ENCODE measurements around the gene PCK2.

The PCK2 gene

GRCh38 chr14:24110060-24110459 is 15.9 kb downstream of the PCK2 start:
- DNase-seq (ENCODE audit: low read depth, low spot score) = no peak
- H3K4me3 ChIP-seq (ENCODE audit: low read length) = no peak overlapping the region

DNA sequence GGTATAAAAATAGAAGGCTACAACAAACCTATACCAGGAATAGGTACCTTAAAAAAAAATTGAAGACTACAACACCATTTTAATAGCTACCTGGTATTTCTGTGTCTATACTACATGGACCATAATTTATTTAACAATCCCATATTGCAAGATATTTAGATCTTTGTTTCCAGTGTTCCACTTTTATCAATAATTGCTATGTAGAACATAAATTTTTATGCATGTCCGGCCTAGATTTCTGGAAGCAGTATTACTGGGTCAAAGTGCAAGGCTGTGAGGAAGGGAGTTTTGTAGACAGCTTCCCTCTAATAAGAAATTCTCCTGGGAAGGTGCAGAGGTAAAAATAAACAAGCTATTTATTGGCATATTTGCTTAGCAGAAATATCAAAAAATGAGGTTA is 16.4 kb downstream of the PCK2 start:
- no peak for DNase-seq (ENCODE audit: low read depth, low spot score)
- H3K4me3 ChIP-seq (ENCODE audit: low read length) = no peak overlapping the region

DNA sequence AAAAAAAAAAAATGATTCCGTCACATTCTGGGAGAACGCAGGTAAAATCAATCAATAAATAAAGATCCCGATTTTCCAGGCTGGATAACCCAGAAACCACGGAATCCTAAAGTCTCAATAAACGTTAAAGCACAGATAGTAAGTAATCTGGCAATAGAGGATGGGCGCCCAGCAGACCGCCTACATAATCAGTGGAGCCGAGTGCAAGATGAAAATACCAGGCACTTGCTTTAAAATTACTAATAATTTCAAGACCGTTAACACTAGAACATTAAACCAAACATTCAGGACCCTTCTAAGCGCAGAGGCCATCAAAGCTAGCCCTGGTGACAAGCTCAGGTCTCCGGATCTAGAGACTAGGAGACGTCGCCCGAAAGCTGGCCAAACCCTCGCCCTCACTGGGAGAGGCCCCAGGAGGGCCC is 19.3 kb downstream of the PCK2 start:
- peak overlapping the region; percentile 60 for H3K4me3 ChIP-seq (ENCODE audit: low read length)
- DNase-seq (ENCODE audit: low read depth, low spot score) = no peak

DNA sequence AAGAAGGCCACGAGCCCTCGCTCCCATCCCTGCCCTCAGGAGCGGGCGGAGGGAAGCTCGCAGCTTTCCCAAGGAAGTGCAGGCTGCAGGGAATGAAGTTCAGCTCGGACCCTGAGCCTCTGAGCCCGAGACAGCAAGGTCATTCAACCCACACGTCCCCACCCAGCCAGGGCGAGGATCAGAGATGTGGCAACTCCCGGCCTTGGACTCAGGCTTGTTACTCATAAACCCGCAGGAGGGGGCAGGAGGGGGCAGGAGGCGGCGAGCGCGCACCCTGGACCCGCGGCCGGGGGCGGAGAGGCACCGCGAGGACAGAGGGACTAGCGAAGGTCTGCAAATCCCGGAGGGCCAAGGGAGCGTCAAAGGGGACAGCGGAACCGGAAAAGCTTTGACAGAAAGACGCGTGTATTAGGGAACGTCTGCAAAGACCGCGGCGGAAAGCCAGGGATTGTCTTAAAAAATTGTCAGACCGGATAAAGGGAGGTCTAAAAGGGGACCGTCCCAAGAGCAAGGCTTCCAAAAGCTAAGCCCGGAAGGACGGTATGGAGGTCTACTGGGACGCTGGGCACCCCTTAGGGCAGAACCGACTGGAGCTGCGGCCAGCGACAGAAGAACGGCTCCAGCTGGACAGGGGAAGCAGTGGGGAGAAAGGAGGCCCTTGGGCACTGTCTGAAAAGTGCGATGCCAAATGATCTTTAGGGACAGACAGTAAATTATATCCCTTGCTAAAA is 19.9 kb downstream of the PCK2 start:
- H3K4me3 ChIP-seq (ENCODE audit: low read length) = peak overlapping the region; percentile 60
- DNase-seq (ENCODE audit: low read depth, low spot score) = peak; percentile 88

GRCh38 chr14:24114532-24115421 is 20.7 kb downstream of the PCK2 start, which contains the start of the genes DCAF11 and NRL:
Gene DCAF11 (plus strand): TSS chr14:24114777. CDS start chr14:24115595, 818 bp downstream.
Gene NRL (minus strand): TSS chr14:24114949. CDS start chr14:24082848, 32,101 bp downstream.
- H3K4me3 ChIP-seq (ENCODE audit: low read length) = peak within 1 kb of the TSS; percentile 60
- peak; percentile 100 for DNase-seq (ENCODE audit: low read depth, low spot score)

- peak overlapping the region; percentile 60 for H3K4me3 ChIP-seq (ENCODE audit: low read length)
- no peak for DNase-seq (ENCODE audit: low read depth, low spot score)
These were observed 21.5 kb downstream of the PCK2 start for GRCh38 chr14:24115422-24116127.

GRCh38 chr14:24116128-24116814 is 22.2 kb downstream of the PCK2 start:
- no peak overlapping the region; the same call in 1 of the 2 replicates for H3K4me3 ChIP-seq (ENCODE audit: low read length)
- DNase-seq (ENCODE audit: low read depth, low spot score) = no peak

- no peak for DNase-seq (ENCODE audit: low read depth, low spot score)
- no peak overlapping the region for H3K4me3 ChIP-seq (ENCODE audit: low read length)
These were observed 23.1 kb downstream of the PCK2 start for GRCh38 chr14:24117179-24117578.

DNA sequence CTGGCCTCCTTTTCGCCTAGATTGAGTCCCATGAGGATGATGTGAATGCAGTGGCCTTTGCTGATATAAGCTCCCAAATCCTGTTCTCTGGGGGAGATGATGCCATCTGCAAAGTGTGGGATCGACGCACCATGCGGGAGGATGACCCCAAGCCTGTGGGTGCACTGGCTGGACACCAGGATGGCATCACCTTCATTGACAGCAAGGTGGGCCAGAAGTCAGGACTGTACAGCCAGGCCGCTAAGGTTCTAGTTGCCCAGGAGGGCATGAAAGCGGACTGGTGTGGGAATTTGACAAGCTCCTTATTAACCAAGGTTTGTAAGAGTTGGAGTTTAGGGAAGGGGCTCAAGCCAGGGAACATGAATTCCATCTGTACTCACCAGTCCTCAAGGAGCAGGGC is 25.6 kb downstream of the PCK2 start:
- DNase-seq (ENCODE audit: low read depth, low spot score) = no peak

DNA sequence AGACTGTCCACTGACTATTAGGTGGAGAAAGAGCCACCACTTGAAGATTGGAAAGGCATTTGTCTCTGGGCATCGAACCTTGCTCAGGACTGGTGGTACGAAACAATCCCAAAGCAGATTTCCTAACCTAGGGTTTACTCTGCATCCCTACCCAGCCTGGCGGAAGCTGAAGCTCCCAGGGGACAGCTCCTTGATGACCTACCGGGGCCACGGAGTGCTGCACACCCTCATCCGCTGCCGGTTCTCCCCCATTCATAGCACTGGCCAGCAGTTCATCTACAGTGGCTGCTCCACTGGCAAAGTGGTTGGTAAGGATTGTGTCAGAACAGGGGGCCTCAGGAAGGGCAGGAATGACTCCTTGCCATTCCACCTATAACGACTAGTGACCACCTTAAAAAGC is 27.1 kb downstream of the PCK2 start:
- DNase-seq (ENCODE audit: low read depth, low spot score) = no peak
- no peak overlapping the region for H3K4me3 ChIP-seq (ENCODE audit: low read length)

More for the DNA sequence above, 25.6 kb downstream of the PCK2 start:
- no peak overlapping the region for H3K4me3 ChIP-seq (ENCODE audit: low read length)

- no peak for DNase-seq (ENCODE audit: low read depth, low spot score)
- no peak overlapping the region for H3K4me3 ChIP-seq (ENCODE audit: low read length)
These were observed 28.3 kb downstream of the PCK2 start for GRCh38 chr14:24122416-24122815.

DNA sequence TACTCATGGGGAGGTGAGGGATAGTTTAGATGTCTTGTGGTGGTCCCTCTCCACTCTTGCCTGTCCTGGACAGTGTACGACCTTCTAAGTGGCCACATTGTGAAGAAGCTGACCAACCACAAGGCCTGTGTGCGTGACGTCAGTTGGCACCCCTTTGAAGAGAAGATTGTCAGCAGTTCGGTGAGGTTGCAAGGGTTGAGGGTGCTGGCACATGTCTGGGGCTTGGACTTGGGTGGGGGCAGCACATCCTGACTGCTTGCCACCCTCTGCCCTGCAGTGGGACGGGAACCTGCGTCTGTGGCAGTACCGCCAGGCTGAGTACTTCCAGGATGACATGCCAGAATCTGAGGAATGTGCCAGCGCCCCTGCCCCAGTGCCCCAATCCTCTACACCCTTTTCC is 28.8 kb downstream of the PCK2 start:
- no peak for DNase-seq (ENCODE audit: low read depth, low spot score)
- H3K4me3 ChIP-seq (ENCODE audit: low read length) = no peak overlapping the region

DNA sequence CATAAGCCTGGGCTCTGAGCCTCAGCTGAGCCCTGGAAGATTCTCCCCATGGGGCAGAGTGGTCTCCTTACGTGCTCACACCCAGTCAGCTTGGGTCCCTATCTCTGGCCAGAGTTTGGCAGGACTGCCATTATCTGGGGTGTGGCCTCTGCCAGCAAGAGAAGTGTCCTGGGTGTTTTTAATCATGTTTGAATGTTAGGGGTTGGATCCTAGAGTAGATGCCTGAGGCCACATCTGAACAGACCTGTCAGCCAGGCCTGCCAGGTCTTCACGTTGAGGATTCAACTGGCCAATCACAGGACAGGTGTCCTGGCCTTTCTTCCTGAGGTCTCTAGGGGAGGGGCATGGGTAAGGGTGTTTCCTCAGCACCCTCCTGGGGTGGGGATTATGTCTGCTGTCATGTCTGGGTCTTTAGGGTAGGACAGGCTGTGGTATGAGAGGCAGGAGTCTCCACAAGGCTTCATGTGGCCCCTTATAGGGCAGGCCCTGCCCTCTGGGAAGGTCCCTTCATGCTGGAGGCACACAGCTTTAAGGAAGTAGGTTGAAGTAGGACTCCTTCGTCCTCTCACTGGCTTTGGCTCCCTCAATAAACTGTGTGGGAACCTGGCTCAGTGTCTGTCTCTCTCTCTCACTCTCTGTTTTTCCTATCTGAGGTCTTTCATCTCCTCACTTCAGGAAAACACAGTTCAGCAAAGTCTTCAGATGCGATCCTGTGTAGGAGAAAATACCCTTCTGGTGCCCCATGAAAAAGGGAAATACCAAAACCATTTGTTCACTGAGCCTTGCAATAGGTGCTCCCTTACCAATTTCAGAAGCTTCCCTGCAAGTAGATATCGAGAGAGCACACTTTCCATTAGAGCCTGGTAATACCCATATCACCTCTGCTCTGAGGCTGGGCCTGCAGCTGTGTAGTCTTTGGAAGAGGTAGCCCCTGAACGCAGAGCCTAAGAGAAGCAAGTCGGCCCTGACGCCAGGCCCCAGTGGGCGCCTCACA is 29.6 kb downstream of the PCK2 start:
- DNase-seq (ENCODE audit: low read depth, low spot score) = no peak
- no peak overlapping the region for H3K4me3 ChIP-seq (ENCODE audit: low read length)

DNA sequence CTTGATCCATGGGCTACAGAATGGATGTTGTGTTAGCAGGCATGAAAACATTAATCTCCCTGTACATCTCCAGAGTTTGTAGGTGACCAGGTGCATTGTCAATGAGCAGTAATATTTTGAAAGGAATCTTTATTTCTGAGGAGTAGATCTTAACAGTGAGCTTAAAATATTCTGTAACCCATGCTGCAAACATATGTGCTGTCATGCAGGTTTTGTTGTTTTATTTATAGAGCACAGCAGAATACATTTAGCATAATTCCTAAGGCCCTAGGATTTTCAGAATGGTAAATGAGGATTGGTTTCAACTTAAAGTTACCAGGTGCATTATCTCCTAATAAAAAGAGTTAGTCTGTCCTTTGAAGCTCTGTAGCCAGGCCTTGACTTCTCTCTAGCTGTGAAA is 32.8 kb downstream of the PCK2 start:
- DNase-seq (ENCODE audit: low read depth, low spot score) = no peak
- H3K4me3 ChIP-seq (ENCODE audit: low read length) = no peak overlapping the region

DNA sequence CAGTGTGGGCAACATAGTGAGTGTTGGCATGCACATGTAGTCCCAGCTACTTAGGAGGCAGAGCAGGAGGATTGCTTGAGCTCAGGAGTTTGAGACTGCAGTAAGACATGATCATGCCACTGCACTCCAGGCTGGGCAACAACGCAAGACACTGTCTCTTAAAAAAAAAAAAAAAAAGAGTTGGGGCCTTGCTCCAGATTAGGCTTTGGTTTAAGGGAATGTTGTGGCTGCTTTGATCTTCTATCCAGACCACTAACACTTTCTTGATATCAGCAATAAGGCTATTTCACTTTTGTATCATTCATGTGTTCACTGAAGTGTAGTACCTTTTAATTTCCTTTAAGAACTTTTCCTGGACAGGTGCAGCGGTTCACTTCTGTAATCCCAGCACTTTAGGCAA is 33.6 kb downstream of the PCK2 start:
- DNase-seq (ENCODE audit: low read depth, low spot score) = no peak
- no peak overlapping the region for H3K4me3 ChIP-seq (ENCODE audit: low read length)

- H3K4me3 ChIP-seq (ENCODE audit: low read length) = no peak overlapping the region
- no peak for DNase-seq (ENCODE audit: low read depth, low spot score)
These were observed 35.4 kb downstream of the PCK2 start for GRCh38 chr14:24129410-24129998.

GRCh38 chr14:24130380-24130716 is 36.2 kb downstream of the PCK2 start, which contains the start of gene FITM1:
Gene FITM1 (plus strand): TSS chr14:24130659. CDS start chr14:24131564, 905 bp downstream.
- no peak for DNase-seq (ENCODE audit: low read depth, low spot score)
- no peak within 1 kb of the TSS for H3K4me3 ChIP-seq (ENCODE audit: low read length)

Data from Jurkat, Clone E6-1 (cell line).